ENCODE measurements around the gene EEFSEC.

The EEFSEC gene

GRCh38 chr3:128378631-128379347, 225.5 kb downstream of the EEFSEC start:
- DNase-seq: no peak

- DNase-seq: no peak
Measured at GRCh38 chr3:128379367-128380160, 226.3 kb downstream of the EEFSEC start.

- no peak for DNase-seq
Measured at GRCh38 chr3:128380295-128380694, 227.0 kb downstream of the EEFSEC start.

GRCh38 chr3:128380719-128381118, 227.4 kb downstream of the EEFSEC start:
- DNase-seq: no peak

- DNase-seq: no peak
Measured at GRCh38 chr3:128381609-128382008, 228.3 kb downstream of the EEFSEC start.

GRCh38 chr3:128382221-128382807, 229.0 kb downstream of the EEFSEC start:
- no peak for DNase-seq

- DNase-seq: peak; percentile 1
Measured at GRCh38 chr3:128383316-128384235, 230.3 kb downstream of the EEFSEC start.

GRCh38 chr3:128385080-128385832, 232.0 kb downstream of the EEFSEC start:
- DNase-seq: no peak

GRCh38 chr3:128388932-128389331, 235.7 kb downstream of the EEFSEC start:
- no peak for DNase-seq

- DNase-seq: no peak
Measured at GRCh38 chr3:128390867-128391266, 237.6 kb downstream of the EEFSEC start.

GRCh38 chr3:128392021-128392420, 238.7 kb downstream of the EEFSEC start:
- no peak for DNase-seq

- DNase-seq: no peak
Measured at GRCh38 chr3:128392818-128393544, 239.7 kb downstream of the EEFSEC start.

GRCh38 chr3:128394033-128394432, 240.8 kb downstream of the EEFSEC start:
- no peak for DNase-seq

GRCh38 chr3:128395046-128395445, 241.8 kb downstream of the EEFSEC start:
- no peak for DNase-seq

GRCh38 chr3:128395500-128396162, 242.3 kb downstream of the EEFSEC start:
- no peak for DNase-seq

- DNase-seq: no peak
Measured at GRCh38 chr3:128397484-128397883, 244.2 kb downstream of the EEFSEC start.

- no peak for DNase-seq
Measured at GRCh38 chr3:128398586-128398985, 245.3 kb downstream of the EEFSEC start.

- no peak for DNase-seq
Measured at GRCh38 chr3:128399221-128399915, 246.1 kb downstream of the EEFSEC start.

GRCh38 chr3:128400671-128401070, 247.4 kb downstream of the EEFSEC start:
- DNase-seq: no peak

- DNase-seq: no peak
Measured at GRCh38 chr3:128402319-128402718, 249.0 kb downstream of the EEFSEC start.
